Jurkat, Clone E6-1 (cell line): Measurements from ENCODE around the gene TRIM40.
A peak's percentile ranks its signal among the peaks of the same experiment; 100 is the strongest.
"Not testable (repeated sequence)": the region's sequence is repeated elsewhere in the genome, so short reads cannot be mapped to it uniquely, and the experiment has no call there.

Experiments
- DNase-seq: peaks from one replicate; pipeline ENCODE4 v3.0.0-alpha.2; 2011; ENCODE audit warnings: low read depth, low spot score
- H3K4me3 ChIP-seq: 2 replicates; pipeline ENCODE4 v1.5.1; 2011; ENCODE audit warnings: mild to moderate bottlenecking, low read length, control low read depth, moderate library complexity

TRIM40 gene

GRCh38 chr6:30112402-30112994 lies 23.4 kb upstream of the TRIM40 start:
- no peak overlapping the region for H3K4me3 ChIP-seq
- DNase-seq: no peak

- no peak within 1 kb of the TSS for H3K4me3 ChIP-seq
- DNase-seq: no peak
Measured at GRCh38 chr6:30113003-30113759, 22.8 kb upstream of the TRIM40 start, which contains the start of gene TRIM31. TRIM31 (minus strand) TSS chr6:30113090; CDS start chr6:30112805, 285 bp downstream.

GRCh38 chr6:30113841-30114240 lies 22.1 kb upstream of the TRIM40 start:
- no peak for DNase-seq
- H3K4me3 ChIP-seq: no peak overlapping the region

- H3K4me3 ChIP-seq: no peak overlapping the region
- DNase-seq: no peak
Measured at GRCh38 chr6:30116724-30117123, 19.2 kb upstream of the TRIM40 start.

- DNase-seq, H3K4me3 ChIP-seq: not testable (repeated sequence)
Measured at GRCh38 chr6:30118691-30119090, 17.2 kb upstream of the TRIM40 start.

GRCh38 chr6:30121446-30122366 lies 14.2 kb upstream of the TRIM40 start:
- H3K4me3 ChIP-seq: no peak overlapping the region
- DNase-seq: no peak

GRCh38 chr6:30122515-30122914 lies 13.4 kb upstream of the TRIM40 start:
- no peak for DNase-seq
- no peak overlapping the region for H3K4me3 ChIP-seq

- H3K4me3 ChIP-seq: no peak overlapping the region
- DNase-seq: no peak
Measured at GRCh38 chr6:30127238-30128093, 8.5 kb upstream of the TRIM40 start.

- no peak for DNase-seq
Measured at GRCh38 chr6:30129265-30130178, 6.4 kb upstream of the TRIM40 start.

GRCh38 chr6:30130179-30130679 lies 5.7 kb upstream of the TRIM40 start:
- DNase-seq: no peak
- H3K4me3 ChIP-seq: no peak overlapping the region

More at GRCh38 chr6:30129265-30130178, 6.4 kb upstream of the TRIM40 start:
- H3K4me3 ChIP-seq: no peak overlapping the region

- DNase-seq: peak; percentile 81
- H3K4me3 ChIP-seq: 0 out of 2 replicates have a peak overlapping the region, but pooled peaks have one; percentile 6
Measured at GRCh38 chr6:30130887-30131862, 4.8 kb upstream of the TRIM40 start.

GRCh38 chr6:30131947-30132497 lies 3.9 kb upstream of the TRIM40 start:
- no peak overlapping the region for H3K4me3 ChIP-seq
- no peak for DNase-seq

GRCh38 chr6:30135147-30135546 lies 793 bp upstream of the TRIM40 start:
- no peak for DNase-seq
- no peak overlapping the region for H3K4me3 ChIP-seq

GRCh38 chr6:30136570-30137286 lies 788 bp downstream of the TRIM40 start:
- H3K4me3 ChIP-seq: no peak overlapping the region
- DNase-seq: no peak

- not testable (repeated sequence) for DNase-seq
Measured at GRCh38 chr6:30140240-30140639, 4.3 kb downstream of the TRIM40 start.

GRCh38 chr6:30142665-30143064 lies 6.7 kb downstream of the TRIM40 start:
- no peak overlapping the region for H3K4me3 ChIP-seq
- no peak for DNase-seq

More at GRCh38 chr6:30140240-30140639, 4.3 kb downstream of the TRIM40 start:
- not testable (repeated sequence) for H3K4me3 ChIP-seq
